PC-9 (cell line): ENCODE measurements around the gene SH3D21. TPM values are rescaled to one million over a fixed set of nuclear protein-coding genes. Genes with fewer than 3 reads are reported as not detected.
A peak's percentile ranks its signal among the peaks of the same experiment; 100 is the strongest.

ENCODE experiments used
- BruUV-seq: library from RNA; stranded (reverse); fragments of 400-500 nt; replicated peaks from 2 replicates; lab custom pipeline; 2021; lab: Mats Ljungman, UMichigan
- CTCF ChIA-PET: fragments of 300-600 bp; sonication (Branson Sonifier 250); formaldehyde crosslinking; loops from one replicate; lab custom pipeline; 2022; ENCODE audit warnings: antibody characterized with exemption; lab: Charles Lee
- POLR2A ChIA-PET: fragments of 300-600 bp; sonication (Branson Sonifier 250); formaldehyde crosslinking; loops from one replicate; lab custom pipeline; 2022; ENCODE audit warnings: antibody characterized with exemption; ENCODE audit not compliant: unreplicated experiment; lab: Charles Lee
- DNase-seq, 2 experiments: peaks; one replicate each; pipeline versions ENCODE4 v3.0.0 to v3.0.0-alpha.2; 2015 to 2022; ENCODE audit warnings: mixed read lengths in 1 of 2
- H2AFZ ChIP-seq: fragments of 200-600 bp; sonication (generic); 2 replicates; pipeline ENCODE4 v1.8.1; 2017; ENCODE audit warnings: antibody characterized with exemption
- H3F3A ChIP-seq: fragments of 200-600 bp; sonication (generic); 2 replicates; pipeline ENCODE4 v1.8.1; 2017; ENCODE audit warnings: antibody characterized with exemption, mild to moderate bottlenecking, low read depth; ENCODE audit not compliant: insufficient read depth
- H3K27ac ChIP-seq: fragments of 200-600 bp; sonication (generic); 2 replicates; pipeline ENCODE4 v1.6.1; 2016; ENCODE audit warnings: mixed run types
- H3K27me3 ChIP-seq: fragments of 200-600 bp; sonication (generic); 2 replicates; pipeline ENCODE4 v1.6.1; 2016; ENCODE audit warnings: low read depth, mixed run types; ENCODE audit not compliant: insufficient read depth
- H3K36me3 ChIP-seq: fragments of 200-600 bp; sonication (generic); 2 replicates; pipeline ENCODE4 v1.6.1; 2016; ENCODE audit warnings: low read depth, mixed run types
- H3K4me1 ChIP-seq: fragments of 200-600 bp; sonication (generic); replicated peaks from 2 replicates; pipeline ENCODE4 v1.6.1; 2016; ENCODE audit warnings: mixed run types; ENCODE audit not compliant: insufficient read depth
- H3K4me2 ChIP-seq: fragments of 200-600 bp; sonication (generic); 2 replicates; pipeline ENCODE4 v1.6.1; 2017; ENCODE audit warnings: mixed run types
- H3K4me3 ChIP-seq: fragments of 200-600 bp; sonication (generic); 2 replicates; pipeline ENCODE4 v1.6.1; 2016; ENCODE audit warnings: mixed run types
- H3K79me2 ChIP-seq: fragments of 200-600 bp; sonication (generic); 2 replicates; pipeline ENCODE4 v1.6.1; 2017; ENCODE audit warnings: low read depth, mixed run types
- H3K9me2 ChIP-seq: fragments of 200-600 bp; sonication (generic); 2 replicates; pipeline ENCODE4 v1.8.1; 2017; ENCODE audit warnings: mild to moderate bottlenecking; ENCODE audit not compliant: insufficient read depth
- H3K9me3 ChIP-seq: fragments of 200-600 bp; sonication (generic); 2 replicates; pipeline ENCODE4 v1.8.1; 2016; ENCODE audit warnings: low read depth; ENCODE audit not compliant: insufficient read depth
- H4K20me1 ChIP-seq: fragments of 200-600 bp; sonication (generic); 2 replicates; pipeline ENCODE4 v1.8.1; 2017; ENCODE audit not compliant: insufficient read depth
- CTCF ChIP-seq: fragments of 200-600 bp; sonication (generic); conservative IDR thresholded peaks from 2 replicates; pipeline ENCODE4 v1.6.1; 2017; ENCODE audit warnings: mixed run types, antibody characterized with exemption, mild to moderate bottlenecking, moderate library complexity
- EZH2 ChIP-seq: fragments of 200-600 bp; sonication (generic); IDR thresholded peaks from 2 replicates; pipeline ENCODE4 v1.8.0; 2017; ENCODE audit warnings: antibody characterized with exemption, low read depth
- intact Hi-C: fragments of 100-400 bp; cut with micrococcal nuclease; formaldehyde crosslinking; loops from one replicate; pipeline ENCODE4 v1.10.0; 2022; ENCODE audit not compliant: unreplicated experiment
- total RNA-seq: library from RNA; stranded (reverse); gene quantifications from 2 replicates; pipeline ENCODE4 v1.2.3, GENCODE V29; 2021

The SH3D21 gene
- total RNA-seq, 1 experiment from 2014 or later = 18.3 TPM

- Histone ChIP-seq H3K27me3 (no peaks in the 10 kb centered on the region), H3K79me2 (peaks cover 51% of the 10 kb centered on the region), H3F3A (peaks cover 50% of the 10 kb centered on the region), H3K9me3 (no peaks in the 10 kb centered on the region), H2AFZ (no peak overlapping the region), H3K36me3 (peaks cover 34% of the 10 kb centered on the region), H3K27ac (peak overlapping the region; percentile 35), H3K4me2 (no peak overlapping the region), H4K20me1 (peaks cover 9% of the 10 kb centered on the region; the same call in 1 of the 2 replicates), H3K4me1 (no peaks in the 10 kb centered on the region), H3K4me3 (no peak overlapping the region), H3K9me2 (no peaks in the 10 kb centered on the region)
- no TSS peak for BruUV-seq
- TF ChIP-seq EZH2 (no peak), CTCF (no peak)
- ChIA-PET CTCF (interaction anchor here (0.5 to 1.7 kb wide), 2 partner anchors 48 to 135 kb away, joined by 3 to 23 read pairs; partner anchors contain the start of gene TRAPPC3), POLR2A (no interaction called here)
- DNase-seq = no peak
- intact Hi-C loops = loop anchor here (2.0 kb wide), 1 partner anchor 60 kb away; the partner anchor contains the start of gene THRAP3
Observed at GRCh38 chr1:36284517-36284916, 21.7 kb upstream of the SH3D21 start.

GRCh38 chr1:36285443-36286101, 20.6 kb upstream of the SH3D21 start:
- peak overlapping the region; percentile 31; the same call in 1 of the 2 replicates for H3K27ac ChIP-seq
- POLR2A ChIA-PET = interaction anchor here (0.6 to 1.2 kb wide), 6 partner anchors 15 to 136 kb away, joined by 3 to 8 read pairs (median 4); partner anchors contain the start of genes THRAP3 and TRAPPC3

More at GRCh38 chr1:36285443-36286101, 20.6 kb upstream of the SH3D21 start:
- intact Hi-C loops = loop anchor here (1.0 to 2.0 kb wide), 4 partner anchors 61 to 186 kb away; partner anchors contain the start of genes THRAP3 and TRAPPC3
- Histone ChIP-seq H2AFZ (no peak overlapping the region), H3F3A (peaks cover 51% of the 10 kb centered on the region), H3K4me3 (no peak overlapping the region), H4K20me1 (peaks cover 7% of the 10 kb centered on the region; the same call in 1 of the 2 replicates), H3K4me2 (no peak overlapping the region), H3K9me3 (no peaks in the 10 kb centered on the region), H3K36me3 (peaks cover 39% of the 10 kb centered on the region), H3K4me1 (no peaks in the 10 kb centered on the region), H3K9me2 (no peaks in the 10 kb centered on the region), H3K27me3 (no peaks in the 10 kb centered on the region), H3K79me2 (peaks cover 46% of the 10 kb centered on the region)
- CTCF ChIA-PET = interaction anchor here (0.5 to 1.7 kb wide), 13 partner anchors 9 to 915 kb away, joined by 3 to 23 read pairs (median 5); partner anchors contain the start of genes THRAP3 and TRAPPC3
- BruUV-seq = no TSS peak
- no peak for TF ChIP-seq EZH2
- TF ChIP-seq CTCF = peak; percentile 85
- DNase-seq = peak; percentile 56 to 73
